ENCODE measurements around the gene EFCAB10. TPM values are rescaled to one million over a fixed set of nuclear protein-coding genes. Genes with fewer than 3 reads are reported as not detected.

EFCAB10 gene
- total RNA-seq, 1 experiment from 2014 or later: 0.18 TPM

Other genes with a start within 250 kb of the EFCAB10 start
- 21.6 and 32.1 TPM in 2 replicates for gene SRPK2, start 192.6 kb downstream of the EFCAB10 start, total RNA-seq (2014; rRNA removed)
- 22.0 and 37.2 TPM in 2 replicates for gene PUS7, start 59.2 kb downstream of the EFCAB10 start, total RNA-seq (2014; rRNA removed)
- gene RINT1, start 49.3 kb downstream of the EFCAB10 start, total RNA-seq (2014; rRNA removed): 20.8 TPM in 2 replicates

Measured in PC-3 (cell line).